ENCODE measurements around the gene BMP8A.
"Not testable (repeated sequence)": the region's sequence is repeated elsewhere in the genome, so short reads cannot be mapped to it uniquely, and the experiment has no call there.

The BMP8A gene

DNA sequence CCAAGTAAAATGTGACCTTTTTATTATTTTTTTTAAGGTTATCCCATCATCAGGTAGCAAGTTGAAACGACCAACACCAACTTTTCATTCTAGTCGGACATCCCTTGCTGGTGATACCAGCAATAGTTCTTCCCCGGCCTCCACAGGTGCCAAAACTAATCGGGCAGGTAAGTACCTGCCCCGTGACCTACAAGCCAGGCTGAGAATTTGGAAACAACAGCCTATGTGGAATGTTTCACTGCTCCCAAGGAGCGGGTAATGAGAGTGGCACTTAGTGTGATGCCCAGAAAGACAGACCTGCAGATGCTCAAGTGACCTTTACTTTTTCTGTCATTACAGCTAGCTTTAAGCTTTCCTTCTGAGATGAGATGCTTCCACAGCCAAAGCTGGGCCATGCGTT is 6.9 kb upstream of the BMP8A start:
- DNase-seq = no peak

- no peak for DNase-seq
These were observed 6.2 kb upstream of the BMP8A start for GRCh38 chr1:39485046-39485803.

DNA sequence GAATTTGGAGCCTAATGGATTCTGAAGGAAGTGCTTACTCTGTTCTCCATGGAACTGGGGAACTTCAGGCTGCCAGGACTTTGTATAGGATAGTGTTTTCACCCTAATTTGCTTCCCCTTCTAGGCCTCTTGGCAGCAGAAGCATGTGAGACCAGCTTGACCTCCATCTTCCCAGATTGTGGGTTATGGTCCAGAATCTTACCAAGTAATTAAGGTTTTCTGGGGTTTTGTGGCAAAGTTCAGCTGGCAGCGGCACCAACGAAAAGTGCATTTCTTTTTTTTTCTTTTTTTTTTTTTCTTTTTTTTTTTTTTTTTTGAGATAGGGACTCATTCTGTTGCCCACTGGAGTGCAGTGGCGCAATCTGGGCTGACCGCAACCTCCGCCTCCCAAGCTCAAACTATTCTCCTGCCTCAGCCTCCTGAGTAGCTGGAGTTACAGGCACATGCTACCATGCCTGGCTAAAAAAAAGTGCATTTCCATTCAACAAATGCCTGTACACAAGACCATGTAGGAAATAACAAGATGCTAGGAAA is 3.4 kb upstream of the BMP8A start:
- DNase-seq = no peak

- no peak for DNase-seq
These were observed 2.5 kb upstream of the BMP8A start for GRCh38 chr1:39488793-39489566.

DNA sequence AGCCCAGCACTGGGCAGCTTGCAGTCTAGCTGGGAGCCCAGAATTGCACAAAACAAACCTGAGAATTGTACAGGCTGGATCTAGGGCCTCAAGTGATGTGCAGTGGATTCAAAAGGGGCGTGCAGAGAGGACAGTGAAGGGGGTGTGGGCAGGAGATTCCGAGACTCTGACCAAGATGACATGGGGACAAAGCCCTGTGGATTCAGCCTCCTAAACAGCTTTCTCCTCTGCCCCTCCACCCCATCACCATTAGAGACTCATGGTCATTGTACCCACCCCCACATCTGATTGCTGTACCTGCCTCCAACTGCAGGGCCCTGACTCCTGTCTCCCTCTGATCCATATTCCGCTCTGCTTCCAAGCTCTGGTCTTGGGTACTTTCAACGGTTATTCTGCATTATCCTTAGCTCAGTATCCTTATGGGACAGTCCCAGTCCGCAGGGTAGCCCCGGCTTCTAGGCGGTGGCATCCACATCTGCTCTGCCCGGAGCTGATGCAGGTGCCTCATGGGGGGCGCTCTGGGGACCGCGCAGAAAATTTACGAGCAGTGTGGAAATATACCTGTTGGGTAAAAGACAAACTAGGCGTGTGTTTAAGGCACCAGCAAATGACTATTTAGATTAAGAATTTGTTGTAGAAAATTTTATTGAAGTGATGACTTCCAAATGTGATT is 1.7 kb upstream of the BMP8A start:
- no peak for DNase-seq

- peak in 3 of 5 donors; percentile 10 to 15 (median 10) for DNase-seq
These were observed 765 bp upstream of the BMP8A start for GRCh38 chr1:39490596-39491145.

DNA sequence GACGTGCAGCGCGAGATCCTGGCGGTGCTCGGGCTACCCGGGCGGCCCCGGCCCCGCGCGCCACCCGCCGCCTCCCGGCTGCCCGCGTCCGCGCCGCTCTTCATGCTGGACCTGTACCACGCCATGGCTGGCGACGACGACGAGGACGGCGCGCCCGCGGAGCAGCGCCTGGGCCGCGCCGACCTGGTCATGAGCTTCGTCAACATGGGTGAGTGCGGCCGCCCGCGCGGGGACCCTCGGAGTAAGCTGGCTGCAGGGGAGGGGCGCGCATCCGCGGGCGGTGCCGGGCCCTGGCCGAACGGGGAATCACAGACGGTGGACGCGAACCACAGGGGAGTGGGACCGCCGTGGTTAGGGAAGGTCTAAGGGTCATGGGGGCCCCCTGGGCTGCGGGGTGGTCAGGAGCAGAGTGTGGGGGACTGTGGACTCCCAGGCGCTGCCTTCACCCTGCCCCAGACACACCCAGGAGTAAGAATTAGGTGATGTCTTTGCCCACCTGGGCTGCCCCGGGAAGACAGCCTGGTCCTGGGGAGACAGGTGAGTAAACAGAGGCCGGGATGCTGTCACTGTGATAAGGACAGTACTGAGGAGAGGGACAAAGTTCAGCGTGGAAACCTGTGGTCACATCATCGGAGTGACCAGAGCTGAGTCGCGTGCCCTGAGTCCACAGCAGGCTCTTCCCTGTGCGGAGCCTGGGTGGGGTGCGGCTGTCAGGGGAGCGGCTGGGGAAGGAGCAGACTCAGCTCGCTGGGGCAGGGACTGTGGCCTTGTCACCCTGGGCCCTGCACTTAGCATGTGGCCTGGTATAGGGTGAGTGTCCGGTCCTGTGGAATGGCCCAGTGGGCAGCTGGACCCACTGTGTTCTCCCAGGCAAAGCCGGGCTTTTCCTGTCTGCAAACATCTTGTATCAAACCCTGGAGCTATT is 944 bp downstream of the BMP8A start:
- DNase-seq = not testable (repeated sequence)

- DNase-seq = not testable (repeated sequence)
These were observed 1.8 kb downstream of the BMP8A start for GRCh38 chr1:39493043-39493810.

- DNase-seq = no peak
These were observed 3.4 kb downstream of the BMP8A start for GRCh38 chr1:39494671-39495410.

GRCh38 chr1:39496520-39496919 is 5.1 kb downstream of the BMP8A start:
- not testable (repeated sequence) for DNase-seq

DNA sequence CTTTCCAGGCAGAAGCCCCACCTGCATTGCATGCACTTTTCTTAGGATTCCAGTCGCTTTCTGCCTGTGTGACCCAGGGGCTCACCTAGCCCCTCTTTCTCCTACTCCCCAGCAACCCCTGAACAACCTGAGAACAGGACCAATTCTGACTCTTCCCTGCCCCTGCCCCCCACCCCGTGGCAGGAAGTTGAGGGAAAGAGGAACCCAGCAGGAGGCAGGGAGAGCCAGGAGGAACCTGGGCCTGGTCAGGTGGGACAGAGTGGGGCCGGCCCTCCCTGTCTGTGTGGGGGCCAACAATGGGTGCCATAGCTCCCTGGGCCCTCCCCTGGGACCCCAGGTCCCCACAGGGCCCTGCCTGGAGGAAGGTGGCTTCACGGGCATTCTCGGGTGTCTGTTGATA is 6.1 kb downstream of the BMP8A start:
- no peak for DNase-seq

DNA sequence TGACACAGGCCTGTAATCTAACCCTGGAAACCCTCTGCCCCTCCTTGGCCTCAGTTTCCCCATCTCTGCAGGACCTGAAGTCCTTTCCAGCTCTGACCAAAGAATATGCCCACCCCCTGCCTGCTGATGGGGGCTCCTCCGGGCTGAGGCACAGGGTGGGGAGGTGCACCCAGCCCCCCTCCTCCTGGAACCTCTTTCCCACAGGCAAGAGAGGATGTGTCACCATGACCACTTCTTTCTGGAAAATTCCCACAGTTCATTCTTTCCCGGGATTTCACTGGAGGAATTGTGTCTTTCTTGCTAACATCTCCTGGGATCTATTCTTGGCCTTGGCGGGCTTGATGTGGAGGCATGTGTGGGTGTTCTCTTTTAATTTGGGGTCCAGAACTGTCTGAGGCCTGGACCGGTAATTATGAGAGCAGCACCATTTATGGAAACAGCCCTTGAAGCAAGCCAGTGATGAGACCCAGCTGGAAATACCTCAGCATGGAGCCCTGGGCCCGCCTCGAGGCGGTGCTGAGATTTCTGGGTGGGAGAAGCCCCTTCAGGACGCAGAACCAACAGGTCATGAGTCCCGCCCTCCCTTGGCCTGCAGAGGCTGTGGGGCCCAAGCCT is 6.8 kb downstream of the BMP8A start:
- not testable (repeated sequence) for DNase-seq

DNA sequence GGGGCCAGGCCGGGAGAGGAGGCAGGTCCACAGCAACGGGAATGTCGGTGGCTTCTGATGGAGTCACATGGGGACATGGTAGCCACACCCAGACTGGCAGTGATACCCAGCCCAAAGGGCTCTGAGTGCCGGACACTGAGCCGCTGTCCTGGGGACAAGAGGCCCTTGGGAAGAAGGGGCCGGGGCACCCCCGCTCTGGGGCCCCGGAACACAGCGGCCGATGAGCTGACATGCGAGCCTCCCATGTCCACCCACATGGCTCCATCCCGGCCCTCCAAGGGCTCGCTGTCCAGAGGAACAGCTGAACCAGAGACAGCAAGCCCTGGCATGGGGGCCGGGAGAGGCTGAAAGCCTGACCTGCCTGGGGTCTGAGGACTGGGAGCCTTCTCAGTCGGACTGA is 7.4 kb downstream of the BMP8A start:
- not testable (repeated sequence) for DNase-seq

GRCh38 chr1:39499668-39500067 is 8.2 kb downstream of the BMP8A start:
- no peak for DNase-seq

DNA sequence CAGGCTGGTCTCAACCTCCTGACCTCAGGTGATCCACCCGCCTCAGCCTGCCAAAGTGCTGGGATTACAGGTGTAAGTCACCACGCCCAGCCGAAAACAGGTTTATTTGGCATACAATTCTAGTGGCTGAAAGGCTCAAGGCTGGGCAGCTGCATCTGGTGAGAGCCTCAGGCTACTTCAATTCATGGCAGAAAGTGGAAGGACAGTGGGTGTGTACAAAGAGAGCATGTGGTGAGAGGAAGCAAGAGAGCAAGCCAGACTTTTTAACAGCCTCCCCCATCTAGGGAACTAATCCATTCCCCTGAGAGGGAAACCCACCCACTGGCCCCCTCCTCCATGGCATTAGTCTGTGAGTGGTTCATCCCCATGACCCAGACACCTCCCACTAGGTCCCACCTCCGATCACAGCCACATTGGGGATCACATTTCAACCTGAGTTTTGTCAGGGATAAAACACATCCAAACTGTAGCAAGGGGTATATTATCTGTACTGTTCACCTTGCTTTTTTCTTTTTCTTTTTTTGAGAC is 9.5 kb downstream of the BMP8A start:
- no peak for DNase-seq

GRCh38 chr1:39501666-39502065 is 10.2 kb downstream of the BMP8A start:
- no peak for DNase-seq

DNA sequence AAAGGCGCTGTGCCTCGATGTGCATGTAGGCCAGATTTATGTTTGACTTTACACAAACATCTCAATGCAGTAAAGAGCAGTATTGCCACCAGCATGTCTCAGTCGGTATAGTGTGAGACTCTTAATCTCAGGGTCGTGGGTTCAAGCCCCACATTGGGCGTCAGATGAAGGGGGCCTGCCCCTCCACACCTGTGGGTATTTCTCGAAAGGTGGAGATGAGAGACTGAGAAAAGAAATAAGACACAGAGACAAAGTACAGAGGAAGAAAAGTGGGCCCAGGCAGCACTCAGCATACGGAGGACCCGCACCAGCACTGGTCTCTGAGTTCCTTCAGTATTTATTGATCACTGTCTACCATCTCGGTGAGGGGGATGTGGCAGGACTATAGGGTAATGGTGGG is 13.0 kb downstream of the BMP8A start:
- not testable (repeated sequence) for DNase-seq

DNA sequence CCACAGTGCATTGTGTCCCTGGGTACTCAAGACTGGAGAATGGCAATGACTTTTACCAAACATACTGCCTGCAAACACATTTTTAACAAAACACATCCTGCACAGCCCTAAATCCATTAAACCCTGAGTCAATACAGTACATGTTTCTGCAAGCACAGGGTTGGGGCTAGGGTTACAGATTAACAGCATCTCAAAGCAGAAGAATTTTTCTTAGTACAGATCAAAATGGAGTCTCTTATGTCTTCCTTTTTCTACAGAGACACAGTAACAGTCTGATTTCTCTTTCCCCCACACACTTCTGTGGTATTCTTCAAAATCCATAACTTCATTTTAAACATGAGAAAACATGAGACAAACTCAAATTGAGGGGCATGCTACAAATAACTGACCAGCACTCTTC is 13.9 kb downstream of the BMP8A start:
- no peak for DNase-seq

GRCh38 chr1:39507230-39507928 is 15.9 kb downstream of the BMP8A start:
- no peak for DNase-seq

Data from T-helper 1 cell (primary cell).